ENCODE data around the gene TNPO2. TPM values are rescaled to one million over a fixed set of nuclear protein-coding genes. Genes with fewer than 3 reads are reported as not detected.
"Not testable (repeated sequence)": the region's sequence is repeated elsewhere in the genome, so short reads cannot be mapped to it uniquely, and the experiment has no call there.

TNPO2 gene
- polyA plus RNA-seq, 3 donors, result 0.28 to 45.2 (median 0.52) TPM

GRCh38 chr19:12727745-12728433 is 4.2 kb upstream of the TNPO2 start:
- H3K79me2 ChIP-seq (ENCODE audit: insufficient read depth, low read length), result peaks cover 36% of the 10 kb centered on the region
- no peak overlapping the region for H3K4me3 ChIP-seq (replicated peaks in 1 of 3; ENCODE audit: low read depth in 2 of 3, low read length in 3 of 3)
- H3K4me1 ChIP-seq (ENCODE audit: control insufficient read depth in 1 of 2, insufficient read depth in 2 of 2, low read length in 2 of 2), result peaks cover 31 to 46% of the 10 kb centered on the region in 2 donors
- peaks cover 42% of the 10 kb centered on the region for H3K4me1 Mint-ChIP-seq
- no peak overlapping the region for H3K4me2 ChIP-seq (replicated peaks; ENCODE audit: extremely low read depth, low read length, poor library complexity, severe bottlenecking)
- H3K36me3 ChIP-seq (replicated peaks in 1 of 2; ENCODE audit: control insufficient read depth in 1 of 2, insufficient read depth in 2 of 2, low read length in 2 of 2), result peaks cover 32 to 42% of the 10 kb centered on the region in 2 donors
- no peak for TF ChIP-seq CTCF (IDR thresholded peaks at IDR 0.05)
- no peaks in the 10 kb centered on the region for H3K9me3 ChIP-seq (replicated peaks in 1 of 2; ENCODE audit: control insufficient read depth in 1 of 2, insufficient read depth in 1 of 2, low read length in 2 of 2)
- H3K36me3 Mint-ChIP-seq, result peaks cover 27 to 52% of the 10 kb centered on the region in 2 donors
- intact Hi-C loops (cut with micrococcal nuclease), result no loop called here
- H3K27me3 Mint-ChIP-seq (ENCODE audit: low read depth in 3 of 3), result peaks cover 0 to 2% (median 1%) of the 10 kb centered on the region in 3 donors
- no peak overlapping the region for H3K9ac ChIP-seq (ENCODE audit: insufficient read depth, low read length, poor library complexity, severe bottlenecking)
- no peak overlapping the region for H2AFZ ChIP-seq (ENCODE audit: insufficient read depth, low read depth, low read length, poor library complexity, severe bottlenecking)
- WGBS (ENCODE audit: insufficient coverage), result 95% methylated on average over 7 of the region's 9 CpGs
- no peak for DNase-seq
- H3K27me3 ChIP-seq (ENCODE audit: control insufficient read depth in 2 of 2, insufficient read depth in 2 of 2, low read length in 2 of 2), result no peaks in the 10 kb centered on the region
- H3K27ac ChIP-seq (ENCODE audit: low read depth in 1 of 2, low read length in 2 of 2), result no peak overlapping the region
- no peak overlapping the region for H3K4me3 Mint-ChIP-seq
- H3K27ac Mint-ChIP-seq, result peak overlapping the region in 2 of 7 donors; percentile 11 to 20
- H4K20me1 ChIP-seq (ENCODE audit: insufficient read depth, low read length), result peaks cover 43% of the 10 kb centered on the region
- H3K9me3 Mint-ChIP-seq, result peaks cover 0 to 2% (median 0%) of the 10 kb centered on the region in 7 donors

GRCh38 chr19:12726988-12727316 is 3.2 kb upstream of the TNPO2 start:
- peaks cover 31% of the 10 kb centered on the region for H3K79me2 ChIP-seq (ENCODE audit: insufficient read depth, low read length)
- peaks cover 0 to 1% (median 0%) of the 10 kb centered on the region in 3 donors for H3K27me3 Mint-ChIP-seq (ENCODE audit: low read depth in 3 of 3)
- no peaks in the 10 kb centered on the region for H3K9me3 ChIP-seq (replicated peaks in 1 of 2; ENCODE audit: control insufficient read depth in 1 of 2, insufficient read depth in 1 of 2, low read length in 2 of 2)
- intact Hi-C loops (cut with micrococcal nuclease), result no loop called here
- no peak overlapping the region for H3K4me3 Mint-ChIP-seq
- peaks cover 27 to 47% of the 10 kb centered on the region in 2 donors for H3K36me3 Mint-ChIP-seq
- H3K36me3 ChIP-seq (replicated peaks in 1 of 2; ENCODE audit: control insufficient read depth in 1 of 2, insufficient read depth in 2 of 2, low read length in 2 of 2), result peaks cover 32 to 42% of the 10 kb centered on the region in 2 donors
- DNase-seq, result no peak
- peaks cover 37% of the 10 kb centered on the region for H3K4me1 Mint-ChIP-seq
- H3K27me3 ChIP-seq (ENCODE audit: control insufficient read depth in 2 of 2, insufficient read depth in 2 of 2, low read length in 2 of 2), result no peaks in the 10 kb centered on the region
- peaks cover 34% of the 10 kb centered on the region for H4K20me1 ChIP-seq (ENCODE audit: insufficient read depth, low read length)
- H2AFZ ChIP-seq (ENCODE audit: insufficient read depth, low read depth, low read length, poor library complexity, severe bottlenecking), result no peak overlapping the region
- no peak overlapping the region for H3K9ac ChIP-seq (ENCODE audit: insufficient read depth, low read length, poor library complexity, severe bottlenecking)
- no peak overlapping the region for H3K27ac ChIP-seq (ENCODE audit: low read depth in 1 of 2, low read length in 2 of 2)
- peaks cover 26 to 40% of the 10 kb centered on the region in 2 donors for H3K4me1 ChIP-seq (ENCODE audit: control insufficient read depth in 1 of 2, insufficient read depth in 2 of 2, low read length in 2 of 2)
- WGBS (ENCODE audit: insufficient coverage), result no CpG with 5 or more reads among the region's 2 CpGs
- TF ChIP-seq CTCF (IDR thresholded peaks at IDR 0.05), result no peak
- H3K4me3 ChIP-seq (replicated peaks in 1 of 3; ENCODE audit: low read depth in 2 of 3, low read length in 3 of 3), result no peak overlapping the region
- H3K4me2 ChIP-seq (replicated peaks; ENCODE audit: extremely low read depth, low read length, poor library complexity, severe bottlenecking), result no peak overlapping the region
- peaks cover 0 to 2% (median 0%) of the 10 kb centered on the region in 7 donors for H3K9me3 Mint-ChIP-seq
- H3K27ac Mint-ChIP-seq, result no peak overlapping the region

GRCh38 chr19:12725612-12726011 is 1.9 kb upstream of the TNPO2 start:
- H3K27ac ChIP-seq (ENCODE audit: low read depth in 1 of 2, low read length in 2 of 2); H3K9me3 ChIP-seq (replicated peaks in 1 of 2; ENCODE audit: control insufficient read depth in 1 of 2, insufficient read depth in 1 of 2, low read length in 2 of 2); H3K4me2 ChIP-seq (replicated peaks; ENCODE audit: extremely low read depth, low read length, poor library complexity, severe bottlenecking); intact Hi-C loops (cut with micrococcal nuclease); H3K4me3 ChIP-seq (replicated peaks in 1 of 3; ENCODE audit: low read depth in 2 of 3, low read length in 3 of 3); DNase-seq; H3K27me3 Mint-ChIP-seq (ENCODE audit: low read depth in 3 of 3); H3K9me3 Mint-ChIP-seq; H2AFZ ChIP-seq (ENCODE audit: insufficient read depth, low read depth, low read length, poor library complexity, severe bottlenecking); H3K9ac ChIP-seq (ENCODE audit: insufficient read depth, low read length, poor library complexity, severe bottlenecking); H3K4me3 Mint-ChIP-seq; H3K27me3 ChIP-seq (ENCODE audit: control insufficient read depth in 2 of 2, insufficient read depth in 2 of 2, low read length in 2 of 2): not testable (repeated sequence)
- H4K20me1 ChIP-seq (ENCODE audit: insufficient read depth, low read length), result peaks cover 20% of the 10 kb centered on the region
- peaks cover 38 to 44% of the 10 kb centered on the region in 2 donors for H3K4me1 ChIP-seq (ENCODE audit: control insufficient read depth in 1 of 2, insufficient read depth in 2 of 2, low read length in 2 of 2)
- H3K36me3 Mint-ChIP-seq, result peaks cover 23 to 33% of the 10 kb centered on the region in 2 donors
- H3K79me2 ChIP-seq (ENCODE audit: insufficient read depth, low read length), result peaks cover 31% of the 10 kb centered on the region
- peaks cover 23 to 31% of the 10 kb centered on the region in 2 donors for H3K36me3 ChIP-seq (replicated peaks in 1 of 2; ENCODE audit: control insufficient read depth in 1 of 2, insufficient read depth in 2 of 2, low read length in 2 of 2)
- 95% methylated on average over 8 of the region's 10 CpGs for WGBS (ENCODE audit: insufficient coverage)
- peak overlapping the region in 1 of 7 donors; percentile 8 for H3K27ac Mint-ChIP-seq
- H3K4me1 Mint-ChIP-seq, result peaks cover 40% of the 10 kb centered on the region
